Measurements from ENCODE around the gene ZNF546. TPM values are rescaled to one million over a fixed set of nuclear protein-coding genes. Genes with fewer than 3 reads are reported as not detected.

The ZNF546 gene
- total RNA-seq, 4 donors from 2014 or later, result 0.30 to 4.8 (median 1.4) TPM

DNA sequence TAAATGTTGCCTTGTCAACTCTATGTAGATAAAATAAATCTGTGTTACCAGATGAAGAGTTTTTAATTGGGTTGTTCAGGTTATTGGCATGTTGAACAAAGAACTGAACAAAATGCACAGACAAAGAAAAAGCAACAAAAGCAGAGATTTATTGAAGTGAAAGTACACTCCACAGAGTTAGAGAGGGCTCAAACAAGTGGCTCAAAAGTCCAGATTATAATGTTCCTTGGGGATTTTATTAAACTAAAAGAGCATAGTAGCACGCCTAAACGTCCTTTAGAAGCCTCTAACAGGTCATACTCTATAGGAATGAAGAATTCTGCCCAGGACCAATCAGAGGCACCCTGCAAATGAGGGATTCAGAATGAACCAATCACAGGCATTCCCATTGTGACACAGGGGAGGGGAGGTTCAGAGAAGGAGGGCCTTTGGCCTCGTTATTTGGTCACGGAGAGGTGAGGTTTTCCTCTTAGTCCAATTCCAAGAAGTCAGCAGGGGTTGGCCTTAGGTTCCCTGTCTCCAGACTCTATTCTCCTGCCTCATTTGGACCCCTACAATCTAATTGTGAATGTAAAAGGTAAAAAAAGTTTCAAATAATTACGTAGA lies 13.1 kb upstream of the ZNF546 start:
- intact Hi-C loops (cut with DNase I; ENCODE audit: low total_unique reads), result no loop called here
- DNase-seq (ENCODE audit: low spot score in 2 of 2), result no peak
- no peak for TF ChIP-seq POLR2A (IDR thresholded peaks at IDR 0.05)
- TF ChIP-seq, protein P1, sequence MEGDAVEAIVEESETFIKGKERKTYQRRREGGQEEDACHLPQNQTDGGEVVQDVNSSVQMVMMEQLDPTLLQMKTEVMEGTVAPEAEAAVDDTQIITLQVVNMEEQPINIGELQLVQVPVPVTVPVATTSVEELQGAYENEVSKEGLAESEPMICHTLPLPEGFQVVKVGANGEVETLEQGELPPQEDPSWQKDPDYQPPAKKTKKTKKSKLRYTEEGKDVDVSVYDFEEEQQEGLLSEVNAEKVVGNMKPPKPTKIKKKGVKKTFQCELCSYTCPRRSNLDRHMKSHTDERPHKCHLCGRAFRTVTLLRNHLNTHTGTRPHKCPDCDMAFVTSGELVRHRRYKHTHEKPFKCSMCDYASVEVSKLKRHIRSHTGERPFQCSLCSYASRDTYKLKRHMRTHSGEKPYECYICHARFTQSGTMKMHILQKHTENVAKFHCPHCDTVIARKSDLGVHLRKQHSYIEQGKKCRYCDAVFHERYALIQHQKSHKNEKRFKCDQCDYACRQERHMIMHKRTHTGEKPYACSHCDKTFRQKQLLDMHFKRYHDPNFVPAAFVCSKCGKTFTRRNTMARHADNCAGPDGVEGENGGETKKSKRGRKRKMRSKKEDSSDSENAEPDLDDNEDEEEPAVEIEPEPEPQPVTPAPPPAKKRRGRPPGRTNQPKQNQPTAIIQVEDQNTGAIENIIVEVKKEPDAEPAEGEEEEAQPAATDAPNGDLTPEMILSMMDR (IDR thresholded peaks at IDR 0.05), result no peak
- WGBS, 2 donors, result 83 to 96% methylated on average over 5 of the region's 5 CpGs
- H3K4me3 ChIP-seq (ENCODE audit: low read depth, poor library complexity, severe bottlenecking), result no peak overlapping the region

DNA sequence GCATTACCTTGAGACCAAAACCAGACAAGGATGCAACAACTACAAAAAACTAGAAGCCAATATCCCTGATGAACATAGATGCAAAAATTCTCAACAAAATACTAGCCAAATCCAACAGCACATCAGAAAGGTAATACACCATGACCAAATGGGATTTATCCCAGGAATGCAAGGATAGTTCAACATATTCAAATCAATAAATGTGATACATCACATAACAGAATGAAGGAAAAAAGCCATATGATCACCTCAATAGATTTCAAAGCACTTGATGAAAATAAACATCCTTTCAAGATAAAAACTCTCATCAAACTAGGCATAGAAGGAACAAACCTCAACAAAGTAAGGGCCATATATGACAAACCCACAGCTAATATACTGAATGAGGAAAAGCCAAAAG lies 10.2 kb upstream of the ZNF546 start:
- H3K4me3 ChIP-seq (ENCODE audit: low read depth, poor library complexity, severe bottlenecking), result no peak overlapping the region
- TF ChIP-seq, protein P1 (IDR thresholded peaks at IDR 0.05), result no peak
- no peak for TF ChIP-seq POLR2A (IDR thresholded peaks at IDR 0.05)
- intact Hi-C loops (cut with DNase I; ENCODE audit: low total_unique reads), result no loop called here
- no peak for DNase-seq (ENCODE audit: low spot score in 2 of 2)

DNA sequence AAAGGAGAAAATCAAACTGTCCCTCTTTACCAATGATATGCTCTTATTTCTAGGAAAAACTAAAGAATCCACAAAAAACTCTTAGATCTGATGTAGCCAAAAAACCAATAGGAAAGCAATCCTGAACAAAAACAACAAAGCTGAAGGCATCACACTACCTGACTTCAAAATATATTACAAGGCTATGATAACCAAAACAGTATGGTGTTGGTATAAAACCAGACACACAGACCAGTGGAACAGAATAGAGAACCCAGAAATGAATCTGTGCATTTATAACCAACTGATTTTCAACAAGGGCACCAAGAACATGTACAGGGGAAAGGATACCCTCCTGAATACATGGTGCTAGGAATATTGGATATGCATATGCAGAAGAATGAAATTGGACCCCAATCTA lies 9.7 kb upstream of the ZNF546 start:
- no peak for TF ChIP-seq POLR2A (IDR thresholded peaks at IDR 0.05)
- TF ChIP-seq, protein P1 (IDR thresholded peaks at IDR 0.05), result no peak
- H3K4me3 ChIP-seq (ENCODE audit: low read depth, poor library complexity, severe bottlenecking), result no peak overlapping the region
- intact Hi-C loops (cut with DNase I; ENCODE audit: low total_unique reads), result no loop called here
- no peak for DNase-seq (ENCODE audit: low spot score in 2 of 2)

DNA sequence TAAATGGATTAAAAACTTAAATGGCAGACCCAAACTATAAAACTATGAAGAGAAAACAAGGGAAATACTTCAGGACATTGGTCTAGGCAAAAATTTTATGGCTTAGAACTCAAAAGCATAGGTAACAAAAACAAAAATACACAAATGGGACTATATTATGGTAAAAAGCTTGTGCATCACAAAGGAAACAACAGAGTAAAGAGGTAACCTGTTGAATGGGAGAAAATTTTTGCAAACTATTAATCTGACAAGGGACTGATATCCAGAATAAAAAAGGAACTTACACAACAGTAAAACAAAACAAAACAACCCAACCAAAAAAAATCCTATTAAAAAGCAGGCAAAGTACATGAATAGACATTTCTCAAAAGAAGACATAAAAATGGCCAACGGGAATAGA lies 9.3 kb upstream of the ZNF546 start:
- no peak overlapping the region for H3K4me3 ChIP-seq (ENCODE audit: low read depth, poor library complexity, severe bottlenecking)
- TF ChIP-seq, protein P1 (IDR thresholded peaks at IDR 0.05), result no peak
- TF ChIP-seq POLR2A (IDR thresholded peaks at IDR 0.05), result no peak
- intact Hi-C loops (cut with DNase I; ENCODE audit: low total_unique reads), result no loop called here
- no peak for DNase-seq (ENCODE audit: low spot score in 2 of 2)
- 96% methylated on average over 1 of the region's 1 CpG for WGBS, 2 donors

DNA sequence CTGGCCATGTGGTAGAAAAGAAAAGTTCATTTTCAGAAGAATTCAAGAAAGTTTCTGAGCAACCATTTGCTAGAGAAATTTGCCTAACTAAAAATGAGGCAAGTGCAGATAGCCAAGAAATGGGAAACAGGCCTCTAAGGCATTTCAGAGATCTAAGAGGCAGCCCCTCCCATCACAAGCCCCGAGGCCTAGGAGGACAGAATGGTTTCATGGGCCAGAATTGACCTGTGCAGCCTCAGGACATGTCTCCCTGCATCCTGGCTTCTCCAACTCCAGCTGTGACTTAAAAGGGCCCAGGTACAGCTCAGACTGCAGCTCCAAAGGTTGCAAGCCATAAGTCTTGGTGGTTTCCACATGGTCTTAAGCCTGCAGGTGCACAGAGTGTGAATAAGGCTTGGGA lies 3.3 kb upstream of the ZNF546 start:
- TF ChIP-seq POLR2A (IDR thresholded peaks at IDR 0.05), result no peak
- TF ChIP-seq, protein P1 (IDR thresholded peaks at IDR 0.05), result no peak
- DNase-seq (ENCODE audit: low spot score in 2 of 2), result no peak
- intact Hi-C loops (cut with DNase I; ENCODE audit: low total_unique reads), result no loop called here
- no peak overlapping the region for H3K4me3 ChIP-seq (ENCODE audit: low read depth, poor library complexity, severe bottlenecking)
- WGBS, 2 donors, result 86 to 96% methylated on average over 1 of the region's 1 CpG

DNA sequence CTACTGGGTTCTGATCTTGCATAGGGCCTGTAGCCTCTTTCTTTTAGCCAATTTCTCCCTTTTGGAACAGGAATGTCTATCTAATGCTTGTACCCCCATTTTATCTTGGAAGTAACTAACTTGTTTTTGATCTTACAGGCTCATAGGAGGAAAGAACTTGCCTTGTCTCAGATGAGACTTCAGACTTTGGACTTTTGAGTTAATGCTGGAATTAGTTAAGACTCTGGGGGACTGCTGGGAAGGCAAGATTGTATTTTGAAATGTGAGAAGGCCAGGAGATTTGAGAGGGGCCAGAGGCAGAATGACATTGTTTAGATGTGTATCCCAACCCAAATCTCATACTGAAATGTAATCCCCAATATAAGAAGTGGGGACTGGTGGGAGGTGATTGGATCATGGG lies 2.5 kb upstream of the ZNF546 start:
- intact Hi-C loops (cut with DNase I; ENCODE audit: low total_unique reads), result no loop called here
- no peak overlapping the region for H3K4me3 ChIP-seq (ENCODE audit: low read depth, poor library complexity, severe bottlenecking)
- no peak for DNase-seq (ENCODE audit: low spot score in 2 of 2)
- TF ChIP-seq, protein P1 (IDR thresholded peaks at IDR 0.05), result no peak
- no peak for TF ChIP-seq POLR2A (IDR thresholded peaks at IDR 0.05)
